Inflammatory macrophage treated with lipopolysaccharide for 1 hour (primary cell): Measurements from ENCODE around the gene ETV2.
A peak's percentile ranks its signal among the peaks of the same experiment; 100 is the strongest.
"Not testable (repeated sequence)": the region's sequence is repeated elsewhere in the genome, so short reads cannot be mapped to it uniquely, and the experiment has no call there.

ENCODE experiments used
- DNase-seq, 2 donors: peaks; one replicate each; pipeline ENCODE4 v3.0.0-alpha.2; 2020 to 2022

ETV2 gene

GRCh38 chr19:35628565-35629331 is 12.8 kb upstream of the ETV2 start, which contains the start of gene RBM42:
Gene RBM42 (plus strand): TSS chr19:35629036. CDS start chr19:35629154, 118 bp downstream.
- peak; percentile 98 to 99 for DNase-seq

- no peak for DNase-seq
Observed at GRCh38 chr19:35629332-35629633, 12.3 kb upstream of the ETV2 start.

GRCh38 chr19:35633727-35634440 is 7.7 kb upstream of the ETV2 start:
- DNase-seq: no peak

- DNase-seq: no peak
Observed at GRCh38 chr19:35636651-35637050, 4.9 kb upstream of the ETV2 start.

GRCh38 chr19:35637165-35637564 is 4.4 kb upstream of the ETV2 start:
- DNase-seq: no peak

GRCh38 chr19:35639321-35639639 is 2.3 kb upstream of the ETV2 start:
- DNase-seq: no peak

- no peak for DNase-seq
Observed at GRCh38 chr19:35639863-35640262, 1.7 kb upstream of the ETV2 start.

- no peak for DNase-seq
Observed at GRCh38 chr19:35642312-35642711, 767 bp downstream of the ETV2 start.

GRCh38 chr19:35642798-35643254 is 1.3 kb downstream of the ETV2 start:
- no peak for DNase-seq

GRCh38 chr19:35643255-35644205 is 2.0 kb downstream of the ETV2 start:
- DNase-seq: peak; percentile 66 to 80

- DNase-seq: peak; percentile 90 to 95
Observed at GRCh38 chr19:35644206-35644986, 2.9 kb downstream of the ETV2 start.

GRCh38 chr19:35644987-35645679 is 3.6 kb downstream of the ETV2 start:
- DNase-seq: peak; percentile 68 to 82

- no peak for DNase-seq
Observed at GRCh38 chr19:35645680-35646511, 4.4 kb downstream of the ETV2 start.

GRCh38 chr19:35648017-35648961 is 6.7 kb downstream of the ETV2 start, which contains the start of gene COX6B1:
Gene COX6B1 (plus strand): TSS chr19:35648323. CDS start chr19:35651244, 2,921 bp downstream.
- peak; percentile 96 to 97 for DNase-seq

- DNase-seq: no peak
Observed at GRCh38 chr19:35650581-35650980, 9.0 kb downstream of the ETV2 start.

- not testable (repeated sequence) for DNase-seq
Observed at GRCh38 chr19:35654828-35655227, 13.3 kb downstream of the ETV2 start.

- no peak for DNase-seq
Observed at GRCh38 chr19:35655600-35655999, 14.1 kb downstream of the ETV2 start.

- DNase-seq: no peak
Observed at GRCh38 chr19:35656700-35657099, 15.2 kb downstream of the ETV2 start.

- DNase-seq: no peak
Observed at GRCh38 chr19:35657904-35658700, 16.6 kb downstream of the ETV2 start.
